Epidermal melanocyte (primary cell): Measurements from ENCODE around the gene HRG.

Experiments used
- DNase-seq: peaks from one replicate; pipeline ENCODE4 v3.0.0; 2011; ENCODE audit warnings: low spot score; ENCODE audit not compliant: insufficient read length

Gene HRG

DNA sequence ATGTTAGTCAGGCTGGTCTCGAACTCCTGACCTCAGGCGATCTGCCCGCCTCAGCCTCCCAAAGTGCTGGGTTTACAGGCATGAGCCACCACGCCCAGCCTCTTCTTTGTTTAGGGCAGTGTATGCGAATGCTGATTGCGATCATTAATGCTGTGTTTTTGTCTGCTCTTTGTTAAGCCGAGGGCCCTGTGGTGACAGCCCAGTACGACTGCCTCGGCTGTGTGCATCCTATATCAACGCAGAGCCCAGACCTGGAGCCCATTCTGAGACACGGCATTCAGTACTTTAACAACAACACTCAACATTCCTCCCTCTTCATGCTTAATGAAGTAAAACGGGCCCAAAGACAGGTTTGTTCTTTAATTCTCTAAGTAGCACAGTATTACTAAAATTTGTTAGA is 59.1 kb downstream of the HRG start:
- DNase-seq: no peak
